Measurements from ENCODE around the gene NAT8L.

Gene NAT8L

GRCh38 chr4:2046031-2046961 lies 12.8 kb upstream of the NAT8L start:
- no peak for DNase-seq

- DNase-seq: no peak
Observed at GRCh38 chr4:2047031-2047660, 12.0 kb upstream of the NAT8L start.

- no peak for DNase-seq
Observed at GRCh38 chr4:2047781-2048581, 11.1 kb upstream of the NAT8L start.

- no peak for DNase-seq
Observed at GRCh38 chr4:2048831-2049230, 10.3 kb upstream of the NAT8L start.

- DNase-seq: no peak
Observed at GRCh38 chr4:2049381-2049780, 9.7 kb upstream of the NAT8L start.

- no peak for DNase-seq
Observed at GRCh38 chr4:2049811-2050210, 9.3 kb upstream of the NAT8L start.

GRCh38 chr4:2051086-2051485 lies 8.0 kb upstream of the NAT8L start:
- no peak for DNase-seq

GRCh38 chr4:2054217-2054616 lies 4.9 kb upstream of the NAT8L start:
- DNase-seq: no peak

- no peak for DNase-seq
Observed at GRCh38 chr4:2057382-2058065, 1.6 kb upstream of the NAT8L start.

- no peak for DNase-seq
Observed at GRCh38 chr4:2058264-2059045, 672 bp upstream of the NAT8L start.

GRCh38 chr4:2059726-2060602 lies 837 bp downstream of the NAT8L start:
- DNase-seq: no peak

GRCh38 chr4:2060611-2061185 lies 1.6 kb downstream of the NAT8L start:
- peak; percentile 1 for DNase-seq

- DNase-seq: no peak
Observed at GRCh38 chr4:2061186-2062131, 2.3 kb downstream of the NAT8L start.

- DNase-seq: no peak
Observed at GRCh38 chr4:2062168-2062807, 3.2 kb downstream of the NAT8L start.

GRCh38 chr4:2062808-2063524 lies 3.8 kb downstream of the NAT8L start:
- no peak for DNase-seq

GRCh38 chr4:2063557-2064275 lies 4.6 kb downstream of the NAT8L start:
- no peak for DNase-seq

- no peak for DNase-seq
Observed at GRCh38 chr4:2064276-2064991, 5.3 kb downstream of the NAT8L start.

All from NCI-H2029 (cell line).